Peyer's patch (tissue), 4 donors: ENCODE data around the gene SLC50A1.
"Not testable (repeated sequence)": the region's sequence is repeated elsewhere in the genome, so short reads cannot be mapped to it uniquely, and the experiment has no call there.

Experiments used
- CTCF ChIP-seq, 6 experiments: fragments of 450-650 bp in 4 of 6; fragments of 200-600 bp in 2 of 6; sonication (generic) in 1 of 6; IDR thresholded peaks; one replicate each; pipeline ENCODE4 v1.5.1; 2017 to 2019; ENCODE audit warnings: antibody characterized with exemption in 6 of 6, mild to moderate bottlenecking in 3 of 6, moderate library complexity in 1 of 6
- POLR2A ChIP-seq, 2 donors: fragments of 450-650 bp; IDR thresholded peaks; one replicate each; pipeline ENCODE4 v1.5.1; 2017; ENCODE audit warnings: antibody characterized with exemption in 2 of 2, mild to moderate bottlenecking in 2 of 2, moderate library complexity in 2 of 2

GRCh38 chr1:155155996-155156643, 20.5 kb downstream of the SLC50A1 start:
- TF ChIP-seq CTCF, POLR2A (IDR thresholded peaks at IDR 0.05): not testable (repeated sequence)
